AG04449 (cell line): ENCODE results near the gene AFF2.

Source experiments
- CTCF ChIA-PET: fragments of 350-600 bp; formaldehyde crosslinking; extraction: SDS; loops from one replicate; lab custom pipeline; 2021; ENCODE audit warnings: antibody characterized with exemption; lab: Yijun Ruan, JAX
- POLR2A ChIA-PET: fragments of 400-600, 350-600 bp; formaldehyde crosslinking; extraction: SDS; loops from one replicate; lab custom pipeline; 2020; ENCODE audit warnings: antibody characterized with exemption, inconsistent platforms; lab: Yijun Ruan, JAX
- DNase-seq: peaks from one replicate; pipeline ENCODE4 v3.0.0-alpha.2; 2010; ENCODE audit warnings: low read depth, low spot score
- H3K4me3 ChIP-seq: 2 replicates; pipeline ENCODE4 v1.5.1; 2011; ENCODE audit warnings: low read depth, mild to moderate bottlenecking, control low read depth, low read length
- CTCF ChIP-seq: IDR thresholded peaks from one replicate; pipeline ENCODE4 v1.5.1; 2011; ENCODE audit warnings: mild to moderate bottlenecking, moderate library complexity, low read length, control low read depth, inconsistent platforms; ENCODE audit not compliant: insufficient read depth; ENCODE audit errors: missing control alignments

AFF2 gene

GRCh38 chrX:148942754-148943153 lies 442.3 kb downstream of the AFF2 start:
- no peak for TF ChIP-seq CTCF
- H3K4me3 ChIP-seq, result no peak overlapping the region
- ChIA-PET CTCF (no interaction called here), POLR2A (no interaction called here)
- DNase-seq, result no peak

DNA sequence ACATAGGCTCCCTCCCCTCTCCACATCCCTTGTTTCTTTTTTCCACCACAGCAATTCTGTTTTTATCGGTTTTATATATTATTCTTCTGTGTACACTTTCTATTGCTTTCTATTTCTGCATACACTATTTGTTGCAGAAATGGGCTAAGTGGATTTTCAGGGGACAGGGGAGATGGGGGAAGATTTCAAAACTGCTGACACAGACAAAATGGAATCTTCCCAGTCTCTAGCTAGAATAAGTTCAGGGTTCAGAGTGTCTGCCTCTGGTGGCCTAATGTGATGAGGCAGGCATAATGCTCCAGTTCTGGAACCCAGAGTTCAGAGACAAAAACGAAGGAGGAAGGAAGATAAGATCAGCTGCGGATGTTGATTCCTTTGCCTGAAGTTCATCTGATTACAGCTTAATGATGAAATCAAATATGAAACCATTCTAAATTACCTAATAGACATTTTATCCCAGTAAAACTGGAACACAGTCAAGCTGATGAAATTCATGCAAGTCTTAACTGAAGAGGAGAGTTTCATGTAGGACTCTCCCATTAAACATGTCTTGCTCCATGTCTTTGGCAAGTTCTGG lies 447.1 kb downstream of the AFF2 start:
- ChIA-PET POLR2A (no interaction called here), CTCF (no interaction called here)
- no peak overlapping the region for H3K4me3 ChIP-seq
- no peak for DNase-seq
- TF ChIP-seq CTCF, result no peak

GRCh38 chrX:148956352-148956751 lies 455.9 kb downstream of the AFF2 start:
- no peak overlapping the region for H3K4me3 ChIP-seq
- POLR2A ChIA-PET, result no interaction called here
- TF ChIP-seq CTCF, result no peak
- CTCF ChIA-PET, result no interaction called here
- DNase-seq, result no peak

- no peak for DNase-seq
- no peak overlapping the region for H3K4me3 ChIP-seq
- ChIA-PET POLR2A (no interaction called here), CTCF (no interaction called here)
- no peak for TF ChIP-seq CTCF
Observed at GRCh38 chrX:148958901-148959300, 458.5 kb downstream of the AFF2 start.

- ChIA-PET POLR2A (no interaction called here), CTCF (no interaction called here)
- H3K4me3 ChIP-seq, result no peak overlapping the region
- no peak for DNase-seq
- no peak for TF ChIP-seq CTCF
Observed at GRCh38 chrX:148960060-148960459, 459.6 kb downstream of the AFF2 start.

DNA sequence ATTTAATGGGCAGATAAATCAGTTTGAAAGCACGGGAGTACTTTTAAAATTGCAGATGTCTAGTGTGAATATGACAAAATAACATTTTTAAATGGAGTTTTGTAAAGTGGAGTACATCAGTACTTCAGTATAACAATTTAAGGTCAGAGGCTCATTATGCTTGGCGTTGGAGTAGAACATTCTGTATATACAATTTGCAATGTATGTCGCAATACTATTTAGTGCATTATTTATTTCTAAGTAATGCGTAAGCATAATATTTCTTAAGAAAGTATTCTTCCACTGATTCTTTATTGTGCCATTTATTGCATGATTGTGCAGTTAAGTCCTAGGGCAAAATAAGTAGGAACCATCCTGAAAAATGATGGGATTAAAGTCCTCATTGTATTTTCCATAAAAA lies 461.6 kb downstream of the AFF2 start:
- ChIA-PET CTCF (no interaction called here), POLR2A (no interaction called here)
- H3K4me3 ChIP-seq, result no peak overlapping the region
- no peak for DNase-seq
- TF ChIP-seq CTCF, result no peak
